ENCODE results near the gene MYRIP.

Gene MYRIP

GRCh38 chr3:39910135-39910534 is 100.7 kb downstream of the MYRIP start:
- no peak for DNase-seq

DNA sequence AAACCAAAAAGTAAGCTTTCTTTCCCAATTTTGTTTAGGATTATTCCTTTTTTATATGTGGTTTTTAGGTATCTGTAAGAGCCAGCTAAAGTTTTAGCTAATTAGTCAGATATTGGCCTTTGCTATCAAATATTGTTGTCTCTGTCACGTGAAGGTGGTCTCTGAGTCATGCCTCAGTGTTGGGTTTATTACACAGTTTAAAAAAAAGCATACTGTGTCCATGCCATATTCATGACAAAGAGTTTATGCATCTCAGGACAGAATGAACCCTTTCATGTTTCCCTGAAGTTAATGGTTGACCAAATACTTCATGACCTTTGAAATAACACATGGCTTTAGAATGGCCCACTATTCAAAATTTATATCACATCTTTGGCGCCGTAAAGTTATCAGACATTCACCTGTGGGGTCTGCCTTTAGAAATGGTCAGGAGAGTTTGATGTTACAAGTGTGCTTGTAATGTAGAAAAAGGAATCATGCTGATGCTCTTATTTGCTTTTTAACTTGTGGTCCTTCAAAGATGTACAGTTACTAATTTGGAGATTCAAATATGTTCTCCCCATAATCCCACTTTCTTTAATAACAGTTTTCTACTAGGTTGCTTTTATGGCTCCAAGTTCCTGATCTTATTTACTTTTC is 101.5 kb downstream of the MYRIP start:
- no peak for DNase-seq

GRCh38 chr3:39911465-39912309 is 102.3 kb downstream of the MYRIP start:
- no peak for DNase-seq

DNA sequence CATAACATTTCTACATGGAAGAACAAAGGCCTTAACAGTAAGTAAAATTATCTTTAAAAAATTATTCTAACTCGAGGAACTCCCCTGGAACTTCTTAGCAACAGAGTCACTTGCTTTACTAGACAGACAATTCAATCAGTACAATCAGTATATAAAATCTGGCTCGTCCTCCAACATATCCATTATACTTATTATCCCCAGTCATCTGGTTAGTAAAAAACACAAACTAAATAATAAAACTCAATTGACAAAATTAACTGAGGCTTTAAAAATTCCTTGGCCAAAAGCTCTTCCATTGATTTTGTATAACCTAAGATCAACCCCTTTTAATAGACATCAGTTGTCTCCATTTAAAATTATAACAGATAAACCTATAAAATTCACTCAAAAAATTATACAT is 105.6 kb downstream of the MYRIP start:
- DNase-seq: no peak

DNA sequence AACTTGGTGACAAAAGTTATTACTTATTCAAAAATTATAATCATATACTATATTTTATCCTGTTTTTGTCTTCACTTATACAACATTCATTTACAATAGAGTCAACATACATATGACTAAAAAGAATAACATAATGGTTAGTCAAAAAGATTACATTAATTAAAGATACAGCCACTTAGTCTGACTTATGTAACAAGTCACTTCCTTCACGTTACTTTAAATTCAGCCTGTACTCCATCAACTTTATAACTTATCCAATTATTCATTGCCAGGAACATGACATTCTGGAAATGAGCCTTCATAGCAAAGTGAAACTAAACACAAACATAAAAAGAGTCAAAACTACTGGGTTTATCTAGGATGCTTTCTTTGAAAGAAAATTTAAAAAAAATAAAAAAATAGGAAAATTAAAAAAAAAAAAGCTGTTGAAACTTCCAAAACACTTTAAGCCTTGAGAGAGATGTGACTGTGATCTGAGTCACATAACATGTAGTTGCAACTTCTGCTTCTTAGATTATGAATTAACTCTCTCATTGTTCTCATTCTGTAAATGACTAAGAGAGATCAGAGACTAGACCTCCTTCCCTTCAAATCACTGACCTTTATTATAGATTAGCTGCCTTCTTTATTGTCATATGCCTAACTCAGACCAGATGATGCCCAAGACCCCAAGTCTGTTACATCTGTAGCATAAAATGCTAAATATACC is 107.8 kb downstream of the MYRIP start:
- no peak for DNase-seq

DNA sequence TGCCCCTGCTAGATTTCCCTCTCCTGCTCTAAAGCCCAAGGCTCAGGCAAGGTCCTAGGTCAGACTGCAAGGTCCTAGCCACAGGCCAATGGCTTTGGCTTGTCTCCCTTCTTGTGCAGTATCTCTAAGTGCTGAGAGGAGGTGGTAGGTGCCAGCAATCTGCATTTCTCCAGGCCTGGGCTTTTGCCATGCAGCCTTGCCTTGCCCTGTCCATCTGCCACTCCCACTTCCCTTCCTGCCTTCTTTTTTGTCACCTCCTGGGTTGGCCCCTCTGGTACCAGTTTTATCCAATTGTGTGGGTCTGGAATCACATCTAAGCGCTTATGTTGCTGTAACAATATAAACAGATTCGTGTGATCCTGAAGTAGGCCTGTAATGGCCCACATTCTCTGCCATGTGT is 109.9 kb downstream of the MYRIP start:
- DNase-seq: no peak

DNA sequence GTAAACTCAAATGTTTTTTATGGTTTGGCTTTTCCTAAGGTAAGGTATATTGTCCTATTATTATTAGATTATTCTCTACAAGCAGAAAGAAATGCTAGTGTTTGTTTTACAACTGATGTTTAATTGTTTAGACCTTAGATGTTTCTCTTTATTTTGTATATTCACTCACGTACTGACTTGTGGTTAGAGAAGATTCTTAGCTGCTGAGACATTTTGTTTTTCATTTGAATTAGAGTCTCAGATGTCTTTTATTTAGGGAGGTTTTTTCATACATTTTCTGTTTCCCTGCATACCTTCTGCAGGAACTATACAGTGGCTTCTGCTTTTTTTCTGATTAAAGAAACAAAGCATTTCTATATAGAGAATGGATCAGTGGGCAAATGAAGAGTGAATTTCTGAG is 110.9 kb downstream of the MYRIP start:
- DNase-seq: no peak

DNA sequence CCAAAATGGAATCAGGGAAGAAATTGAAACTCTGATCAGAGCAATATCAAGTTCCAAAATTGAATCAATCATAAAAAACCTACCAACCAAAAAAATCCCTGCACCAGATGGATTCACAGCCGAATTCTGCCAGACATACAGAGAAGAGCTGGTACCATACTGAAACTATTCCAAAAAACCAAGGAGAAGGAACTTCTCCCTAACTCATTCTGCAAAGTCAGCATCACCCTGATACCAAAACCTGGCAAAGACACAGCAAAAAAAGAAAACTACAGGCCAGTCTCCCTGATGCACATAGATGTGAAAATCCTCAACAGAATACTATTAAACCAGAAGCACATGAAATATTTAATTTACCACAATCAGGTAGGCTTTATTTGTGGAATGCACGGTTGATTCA is 118.1 kb downstream of the MYRIP start:
- no peak for DNase-seq

DNA sequence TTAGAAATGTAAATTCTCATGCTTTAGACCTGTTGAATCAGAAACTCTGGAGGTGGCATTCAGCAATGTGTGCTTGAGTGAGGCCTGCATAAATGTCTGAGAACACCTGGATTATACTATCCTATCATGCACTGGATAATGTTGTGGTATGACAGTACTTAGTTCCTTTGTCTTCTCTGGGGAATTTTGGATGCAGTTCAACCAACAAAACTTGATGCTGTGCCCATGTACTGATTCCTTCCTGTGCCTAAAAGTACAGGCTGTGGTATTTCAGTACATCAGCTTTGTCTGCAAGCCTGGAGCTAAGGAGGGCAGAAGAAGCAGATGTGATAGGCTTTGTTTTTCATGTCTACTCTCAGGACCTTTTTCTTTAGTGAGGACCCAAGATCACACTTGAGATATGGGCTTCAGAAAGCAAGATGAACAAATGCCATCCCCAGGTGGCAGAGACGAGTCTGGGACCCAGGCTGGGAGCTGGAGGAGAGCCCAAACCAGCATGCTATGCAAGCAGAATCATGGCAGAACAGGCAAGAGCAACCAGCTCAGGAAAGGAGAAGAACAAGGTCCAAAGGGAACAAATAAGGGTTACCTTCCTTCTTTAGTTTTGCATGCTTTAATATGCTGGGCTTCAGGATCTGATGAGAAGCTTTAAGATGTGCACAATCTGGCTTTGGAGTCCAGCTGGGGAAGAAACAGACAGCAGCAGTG is 124.7 kb downstream of the MYRIP start:
- no peak for DNase-seq

DNA sequence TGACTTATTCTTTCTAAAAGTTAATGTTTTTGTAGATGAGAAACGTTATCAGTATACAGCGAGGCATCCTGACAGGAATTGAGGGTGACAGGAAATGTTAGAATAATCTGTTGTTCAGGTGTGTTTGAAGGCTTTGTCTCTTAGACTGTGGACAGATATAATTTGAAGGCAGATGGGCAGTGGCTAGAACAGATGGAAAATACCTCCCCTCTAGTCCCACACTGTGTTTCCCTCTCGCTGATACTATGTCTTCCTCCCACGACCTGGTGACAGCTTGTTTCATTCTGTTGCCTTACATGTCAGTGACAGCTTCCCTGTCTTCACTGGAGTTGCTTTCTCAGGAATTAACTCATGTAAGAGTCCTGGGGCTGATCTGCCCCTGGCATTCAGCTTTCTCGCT is 125.3 kb downstream of the MYRIP start:
- DNase-seq: no peak

GRCh38 chr3:39935261-39935660 is 125.9 kb downstream of the MYRIP start:
- no peak for DNase-seq

- DNase-seq: no peak
Measured at GRCh38 chr3:39936848-39937247, 127.4 kb downstream of the MYRIP start.

GRCh38 chr3:39937315-39937714 is 127.9 kb downstream of the MYRIP start:
- DNase-seq: no peak

DNA sequence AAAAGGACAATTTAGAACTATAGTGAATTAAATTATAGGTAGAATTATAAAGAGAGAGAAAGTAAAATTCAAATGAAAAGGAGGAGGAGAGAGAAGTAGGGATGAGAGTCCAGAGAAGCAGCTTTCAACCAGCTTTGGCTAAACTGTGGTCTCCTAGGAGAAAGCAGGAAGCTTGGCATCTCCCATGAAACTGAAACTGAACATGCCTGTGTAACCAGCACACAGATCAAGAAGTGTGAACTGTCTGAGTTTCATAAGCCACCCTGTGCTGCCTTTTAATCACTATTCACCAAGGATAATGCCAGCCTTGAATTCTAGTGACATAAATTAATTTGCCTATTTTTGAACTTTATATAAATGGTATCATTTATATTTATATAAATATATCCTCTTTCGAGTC is 128.5 kb downstream of the MYRIP start:
- DNase-seq: no peak

DNA sequence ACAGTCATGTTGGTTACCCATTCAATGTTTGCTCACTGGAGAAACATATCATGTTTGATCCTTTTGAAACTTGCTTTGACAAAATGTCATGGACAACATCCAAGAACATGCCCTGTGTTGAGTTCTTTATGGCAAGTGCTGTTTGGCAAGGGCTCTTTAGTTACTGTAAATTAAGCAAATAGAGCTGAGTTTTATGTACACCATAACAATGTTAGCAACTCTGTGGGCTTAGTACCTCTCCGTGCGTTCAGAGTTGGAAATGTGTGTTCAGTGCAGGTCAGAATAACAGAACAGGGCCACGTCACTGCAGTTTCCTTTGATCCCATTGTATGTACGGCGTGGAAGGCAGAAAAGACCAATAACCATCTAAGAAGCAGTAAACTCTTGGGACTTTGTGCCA is 132.5 kb downstream of the MYRIP start:
- DNase-seq: no peak

DNA sequence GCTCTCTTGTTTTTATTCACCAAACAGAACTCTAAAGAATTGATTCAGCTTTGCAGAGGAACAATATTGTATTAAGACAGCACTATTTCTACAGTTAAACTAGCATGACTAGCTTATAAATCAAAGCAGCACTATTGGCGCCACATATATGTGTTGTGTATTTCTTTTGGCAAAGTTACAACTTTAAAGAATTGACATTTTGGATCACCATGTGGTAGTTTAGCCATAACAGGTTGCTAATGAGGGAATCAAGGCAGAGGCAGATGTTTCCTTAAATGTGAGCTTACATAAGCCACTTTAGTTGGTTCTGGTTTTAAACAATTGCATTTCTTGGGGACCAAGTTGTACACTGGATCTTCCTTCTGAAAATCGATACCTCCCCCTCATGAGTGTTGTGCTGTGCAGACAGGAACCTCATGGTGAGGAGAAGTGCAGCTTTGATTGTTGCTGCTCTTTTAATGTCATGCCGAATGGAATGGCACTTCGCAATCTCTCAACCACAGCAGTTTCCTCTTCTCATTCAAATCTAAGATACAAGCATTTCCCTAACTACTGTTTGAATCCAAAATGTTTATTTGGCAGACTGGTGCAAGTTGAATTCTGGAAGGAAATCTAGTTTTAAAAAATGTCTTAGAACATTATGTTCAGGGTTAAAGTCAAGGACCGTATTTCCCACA is 151.2 kb downstream of the MYRIP start:
- no peak for DNase-seq

DNA sequence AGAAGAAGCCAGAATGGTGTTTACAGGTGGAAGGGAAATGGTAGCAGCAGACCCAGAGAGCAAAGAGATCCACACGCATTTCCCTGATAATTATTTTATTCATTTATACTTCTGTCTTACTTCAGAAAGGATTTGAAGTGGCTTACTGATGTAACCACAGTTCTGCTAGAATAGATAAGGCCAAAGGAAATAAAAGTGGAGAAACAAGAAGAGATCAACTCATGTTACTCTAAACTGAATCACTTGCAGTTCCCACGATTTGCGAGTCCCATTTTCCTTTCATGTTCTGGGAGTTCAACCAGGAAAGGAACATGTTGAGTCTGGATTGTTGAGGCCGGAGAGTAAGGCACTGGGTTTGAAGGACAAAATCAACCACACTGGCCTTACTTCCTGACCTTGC is 151.8 kb downstream of the MYRIP start:
- DNase-seq: no peak

DNA sequence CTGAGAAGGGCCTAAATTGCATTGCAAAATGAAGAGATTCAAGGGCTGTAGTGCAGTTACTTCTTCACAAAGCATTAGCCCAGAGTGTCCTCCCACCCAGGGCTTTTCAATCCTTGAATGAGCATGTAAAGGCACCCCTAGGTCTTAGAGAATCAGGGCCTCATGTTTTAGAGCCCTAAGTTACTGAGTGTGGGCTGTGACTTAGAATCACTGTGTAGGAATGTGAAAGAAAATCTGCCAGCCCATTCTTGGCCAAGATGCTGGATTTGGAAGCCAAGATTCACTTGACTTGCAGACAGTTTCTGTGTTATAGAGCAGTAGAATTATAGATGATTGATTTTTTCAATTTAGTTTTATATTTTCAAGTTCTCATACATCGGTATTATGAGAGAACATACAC is 153.2 kb downstream of the MYRIP start:
- no peak for DNase-seq

DNA sequence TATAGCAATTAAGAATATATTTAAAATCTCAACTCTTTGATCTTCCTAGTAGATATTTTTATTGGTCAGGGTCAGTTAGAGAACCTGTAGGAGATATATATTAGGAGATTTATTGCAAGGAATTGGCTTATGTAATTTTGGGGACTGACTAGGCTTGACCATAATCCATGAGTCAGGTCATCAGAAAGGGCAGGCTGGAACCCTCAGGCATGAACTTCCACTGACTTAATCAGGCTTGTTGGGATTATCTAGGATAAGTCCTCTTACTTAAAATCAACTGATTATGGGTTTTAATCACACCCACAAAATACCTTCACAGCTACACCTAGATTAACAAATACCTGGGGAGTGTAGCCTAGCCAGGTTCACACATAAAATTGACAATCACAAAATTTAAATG is 156.1 kb downstream of the MYRIP start:
- no peak for DNase-seq

DNA sequence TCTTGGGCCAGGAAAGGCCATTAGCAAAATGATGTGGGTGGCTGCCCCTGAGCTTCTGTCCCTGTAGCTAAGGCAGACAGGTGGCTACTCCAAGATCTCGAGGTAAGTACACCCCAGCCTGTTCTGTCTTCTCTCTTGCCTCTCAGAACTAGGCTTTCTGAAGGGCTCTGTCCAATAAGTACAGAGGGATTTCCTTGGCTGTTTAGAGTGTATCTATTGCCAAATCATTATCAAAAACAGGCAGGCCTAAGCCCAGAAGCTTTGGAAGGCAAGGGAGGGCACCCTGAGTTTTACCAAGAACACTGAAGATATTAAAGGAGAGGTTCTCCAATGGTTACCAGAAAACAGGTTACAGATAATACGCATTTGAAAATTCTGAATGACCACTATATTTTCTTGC is 156.6 kb downstream of the MYRIP start:
- no peak for DNase-seq

- DNase-seq: no peak
Measured at GRCh38 chr3:39970982-39971381, 161.6 kb downstream of the MYRIP start.

- DNase-seq: no peak
Measured at GRCh38 chr3:39971559-39972031, 162.2 kb downstream of the MYRIP start.

DNA sequence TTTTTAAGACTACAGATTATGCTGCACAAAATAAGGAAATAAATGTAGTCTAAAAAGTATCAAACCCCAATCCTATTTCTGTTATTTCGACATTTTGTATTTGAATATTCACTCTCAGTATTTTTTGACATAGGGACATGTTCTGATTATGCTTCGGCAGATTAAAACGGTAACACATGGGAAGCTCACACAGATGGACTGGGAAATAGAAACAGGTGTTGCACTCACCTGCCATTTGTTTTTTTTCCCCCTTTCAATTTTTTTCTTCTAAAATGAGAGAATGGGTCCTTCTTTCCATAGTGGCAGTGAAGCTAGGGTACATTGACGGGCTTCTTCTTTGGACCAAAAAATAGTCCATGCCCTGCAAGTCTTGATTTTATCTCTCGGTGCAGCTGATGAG is 163.1 kb downstream of the MYRIP start:
- no peak for DNase-seq
